Adrenal gland (tissue), 5 donors: ENCODE measurements around the gene PML.

Source experiments
- POLR2A ChIP-seq, 2 donors: fragments of 450-650 bp; IDR thresholded peaks; one replicate each; pipeline ENCODE4 v1.6.1; 2017; ENCODE audit warnings: antibody characterized with exemption in 2 of 2, mild to moderate bottlenecking in 2 of 2, moderate library complexity in 1 of 2
- TF ChIP-seq, protein P1 (sequence below), 6 experiments: fragments of 450-650 bp in 4 of 6; fragments of 200-600 bp in 2 of 6; sonication (generic) in 1 of 6; IDR thresholded peaks; 1 replicate in 5 of 6; 2 replicates in 1 of 6; pipeline versions ENCODE4 v1.5.1 to v1.8.0; 2016 to 2021; ENCODE audit warnings: antibody characterized with exemption in 6 of 6, mild to moderate bottlenecking in 2 of 6, moderate library complexity in 1 of 6
- donor health status: DM: no; HTN: no; CAD: no.

DNA sequence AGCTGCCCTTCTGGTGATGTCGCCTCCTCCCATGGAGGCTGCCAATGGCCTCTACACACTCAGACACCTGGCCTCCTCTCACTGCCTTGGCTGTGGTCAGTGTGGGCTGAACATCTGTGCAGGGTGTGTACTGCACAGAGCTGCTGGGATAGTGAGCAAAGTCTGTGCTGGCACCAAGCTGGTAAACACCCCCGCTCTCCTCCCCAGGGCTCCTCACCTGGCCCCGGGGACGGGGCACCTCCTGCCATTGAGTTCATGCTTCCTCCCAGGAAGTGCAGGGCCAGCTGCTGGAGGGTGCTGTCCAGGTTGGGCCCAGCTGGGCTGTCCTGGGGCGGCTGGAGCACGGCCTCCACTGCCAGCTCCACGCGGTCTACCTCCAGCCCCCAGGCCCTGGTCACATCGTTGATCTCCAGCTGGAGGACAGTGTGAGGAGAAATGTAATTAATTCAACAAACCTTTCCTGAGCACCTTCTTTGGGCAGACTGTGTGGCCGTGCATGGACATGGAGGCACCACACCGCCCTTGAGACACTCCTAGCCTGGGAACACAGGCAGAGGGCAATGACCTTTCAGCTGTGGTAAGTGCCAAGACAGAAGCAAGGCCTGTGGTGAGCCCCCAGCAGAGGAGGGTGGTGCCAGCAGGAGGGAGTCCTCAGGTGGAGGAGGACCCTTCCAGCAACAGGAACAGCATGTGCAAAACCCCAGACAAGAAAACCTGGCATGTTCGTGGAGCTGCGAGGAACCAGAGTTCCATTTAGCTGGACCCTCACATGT, 9.2 kb upstream of the PML start:
- TF ChIP-seq, protein P1, sequence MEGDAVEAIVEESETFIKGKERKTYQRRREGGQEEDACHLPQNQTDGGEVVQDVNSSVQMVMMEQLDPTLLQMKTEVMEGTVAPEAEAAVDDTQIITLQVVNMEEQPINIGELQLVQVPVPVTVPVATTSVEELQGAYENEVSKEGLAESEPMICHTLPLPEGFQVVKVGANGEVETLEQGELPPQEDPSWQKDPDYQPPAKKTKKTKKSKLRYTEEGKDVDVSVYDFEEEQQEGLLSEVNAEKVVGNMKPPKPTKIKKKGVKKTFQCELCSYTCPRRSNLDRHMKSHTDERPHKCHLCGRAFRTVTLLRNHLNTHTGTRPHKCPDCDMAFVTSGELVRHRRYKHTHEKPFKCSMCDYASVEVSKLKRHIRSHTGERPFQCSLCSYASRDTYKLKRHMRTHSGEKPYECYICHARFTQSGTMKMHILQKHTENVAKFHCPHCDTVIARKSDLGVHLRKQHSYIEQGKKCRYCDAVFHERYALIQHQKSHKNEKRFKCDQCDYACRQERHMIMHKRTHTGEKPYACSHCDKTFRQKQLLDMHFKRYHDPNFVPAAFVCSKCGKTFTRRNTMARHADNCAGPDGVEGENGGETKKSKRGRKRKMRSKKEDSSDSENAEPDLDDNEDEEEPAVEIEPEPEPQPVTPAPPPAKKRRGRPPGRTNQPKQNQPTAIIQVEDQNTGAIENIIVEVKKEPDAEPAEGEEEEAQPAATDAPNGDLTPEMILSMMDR (IDR thresholded peaks at IDR 0.05): no peak
- TF ChIP-seq POLR2A (IDR thresholded peaks at IDR 0.05): no peak
